ENCODE measurements around the gene FAM50B. TPM values are rescaled to one million over a fixed set of nuclear protein-coding genes. Genes with fewer than 3 reads are reported as not detected.

FAM50B gene
- total and polyA plus RNA-seq, 2 of the 13 experiments (the other 11 are each of a cell fraction or from before 2014, with no cell fraction given) = 0.05 TPM; not detected in 1

GRCh38 chr6:3841711-3842565 is 7.2 kb upstream of the FAM50B start (continued):
- TF ChIP-seq ZNF83 (CRISPR knock-in tag; IDR thresholded peaks at IDR 0.05; ENCODE audit: borderline replicate concordance) (0 out of 2 replicates have a peak, but pooled peaks have one; percentile 77), ARNT2 (CRISPR knock-in tag; IDR thresholded peaks at IDR 0.05; ENCODE audit: low read depth) (no peak), TFAP4 (IDR thresholded peaks at IDR 0.05; ENCODE audit: borderline replicate concordance, low read depth) (peak; percentile 53; the same call in 1 of the 2 replicates), TFE3 (CRISPR knock-in tag; IDR thresholded peaks at IDR 0.05) (no peak), DMTF1 (CRISPR knock-in tag; IDR thresholded peaks at IDR 0.05) (no peak), ZNF605 (CRISPR knock-in tag; IDR thresholded peaks at IDR 0.05) (no peak), ASH2L (IDR thresholded peaks at IDR 0.05; ENCODE audit: insufficient read length, low read depth, low read length) (no peak), EP300 (IDR thresholded peaks at IDR 0.05; ENCODE audit: low read depth in 2 of 2, low read length in 2 of 2) (no peak), EP300 (CRISPR knock-in tag; IDR thresholded peaks at IDR 0.05; ENCODE audit: borderline replicate concordance) (no peak), DNMT3B (CRISPR knock-in tag; conservative IDR thresholded peaks at IDR 0.05) (no peak), ZNF577 (CRISPR knock-in tag; IDR thresholded peaks at IDR 0.05; ENCODE audit: borderline replicate concordance, low read depth) (no peak), MZF1 (CRISPR knock-in tag; IDR thresholded peaks at IDR 0.05; ENCODE audit: borderline replicate concordance) (no peak), ATF7 (IDR thresholded peaks at IDR 0.05) (no peak), ATF7 (CRISPR knock-in tag; IDR thresholded peaks at IDR 0.05) (no peak), ZNF7 (CRISPR knock-in tag; IDR thresholded peaks at IDR 0.05) (no peak), KDM5B (CRISPR knock-in tag; IDR thresholded peaks at IDR 0.05; ENCODE audit: borderline replicate concordance) (no peak; the same call in 1 of the 2 replicates), HIC2 (CRISPR knock-in tag; IDR thresholded peaks at IDR 0.05; ENCODE audit: low read depth) (0 out of 2 replicates have a peak, but pooled peaks have one; percentile 52), BCLAF1 (IDR thresholded peaks at IDR 0.05) (no peak), SRSF4 (IDR thresholded peaks at IDR 0.05; ENCODE audit: low read depth, low read length, poor library complexity, severe bottlenecking) (no peak)

All from HepG2 (cell line).